ENCODE measurements around the gene IRAG1.

- no peak for TF ChIP-seq CTCF (IDR thresholded peaks at IDR 0.05)
- TF ChIP-seq POLR2A (IDR thresholded peaks at IDR 0.05) = no peak
Observed at GRCh38 chr11:10693509-10694081, at the start of gene IRAG1.

Measured in ovary (tissue), 3 donors.